ENCODE measurements around the gene KRT6B.

DNA sequence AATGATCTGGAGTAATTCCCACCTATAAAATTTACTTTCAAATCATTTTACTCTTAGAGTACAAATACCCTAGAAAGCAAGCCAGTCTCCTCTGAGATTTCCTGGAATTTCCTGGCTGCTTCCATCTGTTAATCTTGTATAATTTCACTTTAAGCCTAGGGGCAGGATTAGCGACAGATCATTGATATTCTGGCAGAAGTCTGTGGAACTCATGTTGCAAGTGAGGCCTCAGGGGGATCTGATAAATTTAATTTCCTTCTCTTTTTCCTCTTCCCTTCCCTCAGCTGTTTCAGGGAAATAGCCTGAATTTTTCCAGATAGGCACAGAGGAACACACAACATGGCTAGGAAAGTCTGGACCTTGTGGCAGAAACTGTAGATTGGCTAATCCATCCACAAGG is 47.0 kb upstream of the KRT6B start:
- TF ChIP-seq, protein P1, sequence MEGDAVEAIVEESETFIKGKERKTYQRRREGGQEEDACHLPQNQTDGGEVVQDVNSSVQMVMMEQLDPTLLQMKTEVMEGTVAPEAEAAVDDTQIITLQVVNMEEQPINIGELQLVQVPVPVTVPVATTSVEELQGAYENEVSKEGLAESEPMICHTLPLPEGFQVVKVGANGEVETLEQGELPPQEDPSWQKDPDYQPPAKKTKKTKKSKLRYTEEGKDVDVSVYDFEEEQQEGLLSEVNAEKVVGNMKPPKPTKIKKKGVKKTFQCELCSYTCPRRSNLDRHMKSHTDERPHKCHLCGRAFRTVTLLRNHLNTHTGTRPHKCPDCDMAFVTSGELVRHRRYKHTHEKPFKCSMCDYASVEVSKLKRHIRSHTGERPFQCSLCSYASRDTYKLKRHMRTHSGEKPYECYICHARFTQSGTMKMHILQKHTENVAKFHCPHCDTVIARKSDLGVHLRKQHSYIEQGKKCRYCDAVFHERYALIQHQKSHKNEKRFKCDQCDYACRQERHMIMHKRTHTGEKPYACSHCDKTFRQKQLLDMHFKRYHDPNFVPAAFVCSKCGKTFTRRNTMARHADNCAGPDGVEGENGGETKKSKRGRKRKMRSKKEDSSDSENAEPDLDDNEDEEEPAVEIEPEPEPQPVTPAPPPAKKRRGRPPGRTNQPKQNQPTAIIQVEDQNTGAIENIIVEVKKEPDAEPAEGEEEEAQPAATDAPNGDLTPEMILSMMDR (IDR thresholded peaks at IDR 0.05; ENCODE audit: insufficient read depth, low read length): no peak
- TF ChIP-seq GABPA (IDR thresholded peaks at IDR 0.05; ENCODE audit: low read depth): no peak
- TF ChIP-seq POLR2AphosphoS5 (IDR thresholded peaks at IDR 0.05; ENCODE audit: low read depth): no peak
- TF ChIP-seq, protein P2, sequence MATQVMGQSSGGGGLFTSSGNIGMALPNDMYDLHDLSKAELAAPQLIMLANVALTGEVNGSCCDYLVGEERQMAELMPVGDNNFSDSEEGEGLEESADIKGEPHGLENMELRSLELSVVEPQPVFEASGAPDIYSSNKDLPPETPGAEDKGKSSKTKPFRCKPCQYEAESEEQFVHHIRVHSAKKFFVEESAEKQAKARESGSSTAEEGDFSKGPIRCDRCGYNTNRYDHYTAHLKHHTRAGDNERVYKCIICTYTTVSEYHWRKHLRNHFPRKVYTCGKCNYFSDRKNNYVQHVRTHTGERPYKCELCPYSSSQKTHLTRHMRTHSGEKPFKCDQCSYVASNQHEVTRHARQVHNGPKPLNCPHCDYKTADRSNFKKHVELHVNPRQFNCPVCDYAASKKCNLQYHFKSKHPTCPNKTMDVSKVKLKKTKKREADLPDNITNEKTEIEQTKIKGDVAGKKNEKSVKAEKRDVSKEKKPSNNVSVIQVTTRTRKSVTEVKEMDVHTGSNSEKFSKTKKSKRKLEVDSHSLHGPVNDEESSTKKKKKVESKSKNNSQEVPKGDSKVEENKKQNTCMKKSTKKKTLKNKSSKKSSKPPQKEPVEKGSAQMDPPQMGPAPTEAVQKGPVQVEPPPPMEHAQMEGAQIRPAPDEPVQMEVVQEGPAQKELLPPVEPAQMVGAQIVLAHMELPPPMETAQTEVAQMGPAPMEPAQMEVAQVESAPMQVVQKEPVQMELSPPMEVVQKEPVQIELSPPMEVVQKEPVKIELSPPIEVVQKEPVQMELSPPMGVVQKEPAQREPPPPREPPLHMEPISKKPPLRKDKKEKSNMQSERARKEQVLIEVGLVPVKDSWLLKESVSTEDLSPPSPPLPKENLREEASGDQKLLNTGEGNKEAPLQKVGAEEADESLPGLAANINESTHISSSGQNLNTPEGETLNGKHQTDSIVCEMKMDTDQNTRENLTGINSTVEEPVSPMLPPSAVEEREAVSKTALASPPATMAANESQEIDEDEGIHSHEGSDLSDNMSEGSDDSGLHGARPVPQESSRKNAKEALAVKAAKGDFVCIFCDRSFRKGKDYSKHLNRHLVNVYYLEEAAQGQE (IDR thresholded peaks at IDR 0.05; ENCODE audit: insufficient replicate concordance, low read depth): no peak
- TF ChIP-seq SPI1 (IDR thresholded peaks at IDR 0.05; ENCODE audit: borderline replicate concordance, low read depth): no peak

Data from HL-60 (cell line).